Liver (tissue), 9 donors: ENCODE results near the gene CDC5L. TPM values are rescaled to one million over a fixed set of nuclear protein-coding genes. Genes with fewer than 3 reads are reported as not detected.

Experiments used
- DNase-seq: peaks from one replicate; pipeline ENCODE4 v3.0.0-alpha.2; 2017; ENCODE audit warnings: low spot score
- H3K27ac ChIP-seq, 2 donors: one replicate each; pipeline ENCODE4 v1.7.0; 2013; ENCODE audit warnings: inconsistent platforms in 2 of 2, low read length in 2 of 2, control low read depth in 1 of 2, low read depth in 1 of 2, mild to moderate bottlenecking in 1 of 2
- H3K27me3 ChIP-seq, 4 donors: one replicate each; pipeline versions ENCODE4 v1.6.1 to v1.7.0; 2013; ENCODE audit warnings: low read length in 3 of 4, inconsistent platforms in 1 of 4, mild to moderate bottlenecking in 1 of 4, moderate library complexity in 1 of 4; ENCODE audit not compliant: control insufficient read depth in 4 of 4, insufficient read depth in 4 of 4
- H3K36me3 ChIP-seq, 4 donors: one replicate each; pipeline versions ENCODE4 v1.6.1 to v1.7.0; 2013; ENCODE audit warnings: low read length in 3 of 4, mild to moderate bottlenecking in 3 of 4, low read depth in 1 of 4, moderate library complexity in 1 of 4; ENCODE audit not compliant: control insufficient read depth in 4 of 4, insufficient read depth in 3 of 4
- H3K4me1 ChIP-seq, 4 donors: one replicate each; pipeline versions ENCODE4 v1.6.1 to v1.7.0; 2013; ENCODE audit warnings: low read length in 3 of 4, mild to moderate bottlenecking in 3 of 4, moderate library complexity in 1 of 4; ENCODE audit not compliant: control insufficient read depth in 4 of 4, insufficient read depth in 4 of 4
- H3K4me3 ChIP-seq, 3 donors: one replicate each; pipeline versions ENCODE4 v1.6.1 to v1.7.0; 2013; ENCODE audit warnings: low read length in 3 of 3, control low read depth in 1 of 3, low read depth in 1 of 3, mild to moderate bottlenecking in 1 of 3
- H3K9ac ChIP-seq, 2 donors: one replicate each; pipeline ENCODE4 v1.7.0; 2013; ENCODE audit warnings: low read length in 2 of 2, mild to moderate bottlenecking in 2 of 2, moderate library complexity in 2 of 2, control low read depth in 1 of 2, low read depth in 1 of 2
- H3K9me3 ChIP-seq, 4 donors: one replicate each; pipeline versions ENCODE4 v1.6.1 to v1.7.0; 2013; ENCODE audit warnings: low read length in 3 of 4; ENCODE audit not compliant: control insufficient read depth in 4 of 4
- EGR1 ChIP-seq, 2 donors: IDR thresholded peaks; 2 replicates each; pipeline ENCODE4 v1.6.1; 2016 to 2018; ENCODE audit warnings: antibody characterized with exemption in 2 of 2, low read depth in 2 of 2
- FOXA1 ChIP-seq: IDR thresholded peaks from 2 replicates; pipeline ENCODE4 v1.6.1; 2016; ENCODE audit warnings: antibody characterized with exemption
- FOXA2 ChIP-seq: IDR thresholded peaks from 2 replicates; pipeline ENCODE4 v1.6.1; 2016; ENCODE audit warnings: antibody characterized with exemption
- GABPA ChIP-seq, 2 donors: IDR thresholded peaks in 1 of 2; conservative IDR thresholded peaks in 1 of 2; 2 replicates each; pipeline ENCODE4 v1.6.1; 2016; ENCODE audit warnings: antibody characterized with exemption in 2 of 2, mild to moderate bottlenecking in 1 of 2, moderate library complexity in 1 of 2
- HNF4A ChIP-seq, 2 donors: conservative IDR thresholded peaks; 2 replicates each; pipeline ENCODE4 v1.6.1; 2016; ENCODE audit warnings: antibody characterized with exemption in 2 of 2, mild to moderate bottlenecking in 2 of 2
- HNF4G ChIP-seq: IDR thresholded peaks from 2 replicates; pipeline ENCODE4 v1.6.1; 2016; ENCODE audit warnings: antibody characterized with exemption
- JUND ChIP-seq, 2 donors: IDR thresholded peaks; 2 replicates each; pipeline ENCODE4 v1.6.1; 2016; ENCODE audit warnings: antibody characterized with exemption in 2 of 2
- MAX ChIP-seq: IDR thresholded peaks from 2 replicates; pipeline ENCODE4 v1.6.1; 2016; ENCODE audit warnings: antibody characterized with exemption
- RAD21 ChIP-seq, 2 donors: IDR thresholded peaks; 2 replicates each; pipeline ENCODE4 v1.6.1; 2016; ENCODE audit warnings: antibody characterized with exemption in 2 of 2, mild to moderate bottlenecking in 2 of 2
- SP1 ChIP-seq: IDR thresholded peaks from 2 replicates; pipeline ENCODE4 v1.6.1; 2018; ENCODE audit warnings: antibody characterized with exemption, mild to moderate bottlenecking
- TAF1 ChIP-seq: conservative IDR thresholded peaks from 2 replicates; pipeline ENCODE4 v1.6.1; 2016; ENCODE audit warnings: antibody characterized with exemption, mild to moderate bottlenecking
- WGBS: extraction: QIAGEN DNeasy Blood & Tissue Kit; methylation state at CpG from one replicate; pipeline ENCODE4 v1.1.7; 2013; 5-methylcytosine and 5-hydroxymethylcytosine counted together
- polyA plus RNA-seq, 2 donors: library from polyadenylated mRNA; stranded (reverse) in 1 of 2; unstranded in 1 of 2; fragments of 200-250 nt in 1 of 2; fragments of >200 nt in 1 of 2; fragmentation: Nextera tagmentation in 1 of 2; extraction: Ambion mirVana in 1 of 2; gene quantifications; one replicate each; pipeline versions ENCODE4 v1.2.1 to v1.2.3, GENCODE V29; 2013 to 2015
- total RNA-seq, 2 donors: library from RNA; depleted of rRNA; stranded (reverse); fragments of >200 nt; gene quantifications; one replicate each; pipeline ENCODE4 v1.2.3, GENCODE V29; 2014
- TF ChIP-seq, protein P1 (sequence below): fragments of 150-350 bp; IDR thresholded peaks from 2 replicates; pipeline ENCODE4 v1.5.1; 2017; ENCODE audit warnings: improper control_type of control experiment, low read depth, low read length; ENCODE audit not compliant: missing input control
- TF ChIP-seq, protein P2 (sequence below): IDR thresholded peaks from 2 replicates; pipeline ENCODE4 v1.6.1; 2016; ENCODE audit warnings: antibody characterized with exemption
- TF ChIP-seq, protein P3 (sequence below): IDR thresholded peaks from 2 replicates; pipeline ENCODE4 v1.6.1; 2016; ENCODE audit warnings: antibody characterized with exemption, mild to moderate bottlenecking
- donor health status: healthy.
- donor health status: healthy.
- donor health status: healthy.
- donor health status: healthy.
- donor health status: healthy.

CDC5L gene
- total and polyA plus RNA-seq, 4 donors: 5.4 to 12.3 (median 11.0) TPM

DNA sequence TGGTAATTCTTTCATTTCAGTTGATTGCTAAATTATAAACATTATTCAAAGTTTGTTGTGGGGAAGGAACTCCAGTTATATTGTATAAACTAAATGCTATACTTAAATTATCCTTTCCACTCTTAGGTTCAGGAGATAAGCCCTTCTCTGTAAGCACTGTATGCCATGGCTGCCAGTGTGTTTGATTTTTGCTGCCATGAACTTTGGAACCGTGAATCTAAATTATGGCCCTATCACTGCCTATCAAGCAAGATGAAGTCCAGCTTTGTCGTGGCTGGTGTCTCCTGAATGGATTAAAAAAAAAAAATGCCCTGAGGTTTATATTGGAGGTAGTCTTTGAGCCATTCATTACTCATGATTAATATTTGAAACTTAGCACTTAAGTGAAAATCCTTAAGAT, 44.7 kb downstream of the CDC5L start (continued):
- TF ChIP-seq, protein P1, sequence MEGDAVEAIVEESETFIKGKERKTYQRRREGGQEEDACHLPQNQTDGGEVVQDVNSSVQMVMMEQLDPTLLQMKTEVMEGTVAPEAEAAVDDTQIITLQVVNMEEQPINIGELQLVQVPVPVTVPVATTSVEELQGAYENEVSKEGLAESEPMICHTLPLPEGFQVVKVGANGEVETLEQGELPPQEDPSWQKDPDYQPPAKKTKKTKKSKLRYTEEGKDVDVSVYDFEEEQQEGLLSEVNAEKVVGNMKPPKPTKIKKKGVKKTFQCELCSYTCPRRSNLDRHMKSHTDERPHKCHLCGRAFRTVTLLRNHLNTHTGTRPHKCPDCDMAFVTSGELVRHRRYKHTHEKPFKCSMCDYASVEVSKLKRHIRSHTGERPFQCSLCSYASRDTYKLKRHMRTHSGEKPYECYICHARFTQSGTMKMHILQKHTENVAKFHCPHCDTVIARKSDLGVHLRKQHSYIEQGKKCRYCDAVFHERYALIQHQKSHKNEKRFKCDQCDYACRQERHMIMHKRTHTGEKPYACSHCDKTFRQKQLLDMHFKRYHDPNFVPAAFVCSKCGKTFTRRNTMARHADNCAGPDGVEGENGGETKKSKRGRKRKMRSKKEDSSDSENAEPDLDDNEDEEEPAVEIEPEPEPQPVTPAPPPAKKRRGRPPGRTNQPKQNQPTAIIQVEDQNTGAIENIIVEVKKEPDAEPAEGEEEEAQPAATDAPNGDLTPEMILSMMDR: no peak

DNA sequence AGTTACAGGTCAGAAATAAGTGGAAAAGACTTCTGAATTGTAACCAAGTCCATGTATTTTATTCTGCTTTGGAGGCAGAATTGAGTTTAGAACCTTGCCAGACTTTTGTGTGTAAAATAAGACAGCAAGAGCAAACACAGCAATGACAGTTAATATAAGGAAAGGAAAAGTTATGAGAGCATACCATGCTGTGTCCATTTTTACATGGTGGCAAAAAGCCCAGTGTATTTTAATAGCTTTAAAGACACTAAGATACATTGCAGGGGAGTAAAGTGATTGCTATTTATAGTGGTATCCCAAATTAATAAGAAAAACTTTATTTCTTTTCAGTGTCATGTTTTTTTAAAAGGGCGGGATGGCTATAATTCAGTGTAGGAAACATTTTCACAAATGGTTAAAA, 45.2 kb downstream of the CDC5L start:
- TF ChIP-seq, protein P2, sequence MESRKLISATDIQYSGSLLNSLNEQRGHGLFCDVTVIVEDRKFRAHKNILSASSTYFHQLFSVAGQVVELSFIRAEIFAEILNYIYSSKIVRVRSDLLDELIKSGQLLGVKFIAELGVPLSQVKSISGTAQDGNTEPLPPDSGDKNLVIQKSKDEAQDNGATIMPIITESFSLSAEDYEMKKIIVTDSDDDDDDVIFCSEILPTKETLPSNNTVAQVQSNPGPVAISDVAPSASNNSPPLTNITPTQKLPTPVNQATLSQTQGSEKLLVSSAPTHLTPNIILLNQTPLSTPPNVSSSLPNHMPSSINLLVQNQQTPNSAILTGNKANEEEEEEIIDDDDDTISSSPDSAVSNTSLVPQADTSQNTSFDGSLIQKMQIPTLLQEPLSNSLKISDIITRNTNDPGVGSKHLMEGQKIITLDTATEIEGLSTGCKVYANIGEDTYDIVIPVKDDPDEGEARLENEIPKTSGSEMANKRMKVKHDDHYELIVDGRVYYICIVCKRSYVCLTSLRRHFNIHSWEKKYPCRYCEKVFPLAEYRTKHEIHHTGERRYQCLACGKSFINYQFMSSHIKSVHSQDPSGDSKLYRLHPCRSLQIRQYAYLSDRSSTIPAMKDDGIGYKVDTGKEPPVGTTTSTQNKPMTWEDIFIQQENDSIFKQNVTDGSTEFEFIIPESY: no peak
- TF ChIP-seq JUND (IDR thresholded peaks at IDR 0.05) (no peak), FOXA1 (no peak), EGR1 (IDR thresholded peaks at IDR 0.05; ENCODE audit: low read depth in 2 of 2) (no peak), HNF4G (no peak), GABPA (IDR thresholded peaks at IDR 0.05 in 1 of 2, conservative IDR thresholded peaks at IDR 0.05 in 1 of 2) (no peak), RAD21 (IDR thresholded peaks at IDR 0.05) (no peak), SP1 (no peak), HNF4A (conservative IDR thresholded peaks at IDR 0.05) (no peak), MAX (no peak)
- TF ChIP-seq, protein P1: no peak
- H3K4me1 ChIP-seq: peaks cover 0 to 11% (median 7%) of the 10 kb centered on the region in 4 donors
- H3K27ac ChIP-seq: no peak overlapping the region
- H3K9me3 ChIP-seq: no peaks in the 10 kb centered on the region
- H3K27me3 ChIP-seq: no peaks in the 10 kb centered on the region
- peaks cover 3 to 25% (median 16%) of the 10 kb centered on the region in 4 donors for H3K36me3 ChIP-seq
- WGBS: 92% methylated on average over 1 of the region's 1 CpG
- no peak overlapping the region for H3K9ac ChIP-seq
- DNase-seq: no peak
- no peak overlapping the region for H3K4me3 ChIP-seq

- no peak for DNase-seq
- TF ChIP-seq HNF4G: no peak
- TF ChIP-seq, protein P1: no peak
- TF ChIP-seq TAF1: no peak
- TF ChIP-seq HNF4A (conservative IDR thresholded peaks at IDR 0.05): no peak
- TF ChIP-seq, protein P3, sequence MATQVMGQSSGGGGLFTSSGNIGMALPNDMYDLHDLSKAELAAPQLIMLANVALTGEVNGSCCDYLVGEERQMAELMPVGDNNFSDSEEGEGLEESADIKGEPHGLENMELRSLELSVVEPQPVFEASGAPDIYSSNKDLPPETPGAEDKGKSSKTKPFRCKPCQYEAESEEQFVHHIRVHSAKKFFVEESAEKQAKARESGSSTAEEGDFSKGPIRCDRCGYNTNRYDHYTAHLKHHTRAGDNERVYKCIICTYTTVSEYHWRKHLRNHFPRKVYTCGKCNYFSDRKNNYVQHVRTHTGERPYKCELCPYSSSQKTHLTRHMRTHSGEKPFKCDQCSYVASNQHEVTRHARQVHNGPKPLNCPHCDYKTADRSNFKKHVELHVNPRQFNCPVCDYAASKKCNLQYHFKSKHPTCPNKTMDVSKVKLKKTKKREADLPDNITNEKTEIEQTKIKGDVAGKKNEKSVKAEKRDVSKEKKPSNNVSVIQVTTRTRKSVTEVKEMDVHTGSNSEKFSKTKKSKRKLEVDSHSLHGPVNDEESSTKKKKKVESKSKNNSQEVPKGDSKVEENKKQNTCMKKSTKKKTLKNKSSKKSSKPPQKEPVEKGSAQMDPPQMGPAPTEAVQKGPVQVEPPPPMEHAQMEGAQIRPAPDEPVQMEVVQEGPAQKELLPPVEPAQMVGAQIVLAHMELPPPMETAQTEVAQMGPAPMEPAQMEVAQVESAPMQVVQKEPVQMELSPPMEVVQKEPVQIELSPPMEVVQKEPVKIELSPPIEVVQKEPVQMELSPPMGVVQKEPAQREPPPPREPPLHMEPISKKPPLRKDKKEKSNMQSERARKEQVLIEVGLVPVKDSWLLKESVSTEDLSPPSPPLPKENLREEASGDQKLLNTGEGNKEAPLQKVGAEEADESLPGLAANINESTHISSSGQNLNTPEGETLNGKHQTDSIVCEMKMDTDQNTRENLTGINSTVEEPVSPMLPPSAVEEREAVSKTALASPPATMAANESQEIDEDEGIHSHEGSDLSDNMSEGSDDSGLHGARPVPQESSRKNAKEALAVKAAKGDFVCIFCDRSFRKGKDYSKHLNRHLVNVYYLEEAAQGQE: no peak
- TF ChIP-seq FOXA2: no peak
- WGBS: 92% methylated on average over 3 of the region's 3 CpGs
- Histone ChIP-seq H3K27me3 (no peaks in the 10 kb centered on the region), H3K27ac (no peak overlapping the region), H3K9me3 (no peaks in the 10 kb centered on the region), H3K4me1 (peaks cover 0 to 11% (median 7%) of the 10 kb centered on the region in 4 donors), H3K4me3 (no peak overlapping the region), H3K9ac (no peak overlapping the region), H3K36me3 (peaks cover 0 to 12% (median 8%) of the 10 kb centered on the region in 4 donors)
Measured at GRCh38 chr6:44435500-44435899, 48.0 kb downstream of the CDC5L start.
